HepG2 (cell line): Measurements from ENCODE around the gene MCC. TPM values are rescaled to one million over a fixed set of nuclear protein-coding genes. Genes with fewer than 3 reads are reported as not detected.

Experiments used
- ATAC-seq: fragments of 200-7000 bp; cut with Tn5 transposase; 3 replicates; pipeline ENCODE4 v1.9.1; 2020; ENCODE audit warnings: mild to moderate bottlenecking, moderate library complexity
- BruUV-seq: library from RNA; stranded (reverse); fragments of 400-500 nt; replicated peaks from 2 replicates; lab custom pipeline; 2021; lab: Mats Ljungman, UMichigan
- CTCF ChIA-PET: fragments of 300-600 bp; formaldehyde crosslinking; extraction: SDS; loops from one replicate; lab custom pipeline; 2021; ENCODE audit warnings: low total read pairs, inconsistent platforms, low intra/inter-chr PET ratio; lab: Yijun Ruan, JAX
- POLR2A ChIA-PET: fragments of 350-600 bp; sonication (Branson Sonifier 250); formaldehyde crosslinking; loops from one replicate; lab custom pipeline; 2020; ENCODE audit warnings: antibody characterized with exemption, inconsistent platforms; lab: Yijun Ruan, JAX
- DNase-seq: peaks from one replicate; pipeline ENCODE4 v3.0.0-alpha.2; 2015; ENCODE audit warnings: low spot score
- FAIRE-seq: peaks from 3 replicates; lab custom pipeline; 2011; peaks lifted over from hg19 to GRCh38; lab: Jason Lieb, UNC
- H2AFZ ChIP-seq: one replicate; pipeline ENCODE4 v1.6.1; 2011; ENCODE audit warnings: low read length, inconsistent platforms
- H3K27ac ChIP-seq: fragments of 300-600 bp; 3 replicates; pipeline ENCODE4 v1.8.0; 2011; ENCODE audit warnings: mixed run types, mild to moderate bottlenecking, mixed read lengths, low read length, inconsistent platforms; ENCODE audit not compliant: insufficient read depth; ENCODE audit errors: extremely low read length
- H3K27me3 ChIP-seq, 2 experiments: fragments of 200-600 bp in 1 of 2; 2 replicates in 1 of 2; 3 replicates in 1 of 2; pipeline versions ENCODE4 v1.6.0 to v1.8.0; 2011; ENCODE audit warnings: low read length in 2 of 2, mild to moderate bottlenecking in 2 of 2, moderate library complexity in 2 of 2, inconsistent platforms in 1 of 2; ENCODE audit not compliant: insufficient read depth in 2 of 2, control insufficient read depth in 1 of 2
- H3K36me3 ChIP-seq, 2 experiments: fragments of 200-600 bp in 1 of 2; replicated peaks in 1 of 2; 2 replicates in 1 of 2; 3 replicates in 1 of 2; pipeline versions ENCODE4 v1.5.1 to v1.8.0; 2011; ENCODE audit warnings: low read length in 2 of 2, inconsistent platforms in 1 of 2; ENCODE audit not compliant: insufficient read depth in 2 of 2, control insufficient read depth in 1 of 2
- H3K4me1 ChIP-seq: 2 replicates; pipeline ENCODE4 v1.5.1; 2012; ENCODE audit warnings: low read length, inconsistent platforms; ENCODE audit not compliant: insufficient read depth
- H3K4me2 ChIP-seq: 2 replicates; pipeline ENCODE4 v1.6.0; 2011; ENCODE audit warnings: low read depth, low read length, inconsistent platforms
- H3K4me3 ChIP-seq, 3 experiments: fragments of 200-600 bp in 1 of 3; sonication (generic), shearing (Covaris generic) in 1 of 3; replicated peaks in 1 of 3; 2 replicates each; pipeline ENCODE4 v1.5.1; 2011 to 2016; ENCODE audit warnings: low read length in 3 of 3, inconsistent platforms in 2 of 3, low read depth in 2 of 3, mild to moderate bottlenecking in 2 of 3, control low read depth in 1 of 3, mixed read lengths in 1 of 3; ENCODE audit not compliant: insufficient read depth in 1 of 3
- H3K79me2 ChIP-seq: one replicate; pipeline ENCODE4 v1.6.1; 2011; ENCODE audit warnings: low read length, inconsistent platforms; ENCODE audit not compliant: insufficient read depth
- H3K9ac ChIP-seq: 2 replicates; pipeline ENCODE4 v1.6.0; 2011; ENCODE audit warnings: mild to moderate bottlenecking, low read depth, low read length, inconsistent platforms; ENCODE audit not compliant: insufficient read depth
- H3K9me3 ChIP-seq: 2 replicates; pipeline ENCODE4 v1.5.1; 2012; ENCODE audit warnings: mild to moderate bottlenecking, low read length
- H4K20me1 ChIP-seq: 2 replicates; pipeline ENCODE4 v1.6.0; 2011; ENCODE audit warnings: inconsistent platforms, mild to moderate bottlenecking, low read length, moderate library complexity; ENCODE audit not compliant: insufficient read depth
- ATF3 ChIP-seq: sonication (generic); formaldehyde crosslinking; IDR thresholded peaks from 2 replicates; pipeline ENCODE4 v1.4.0; 2020; ENCODE audit warnings: missing genetic modification reagents
- CHCHD3 ChIP-seq: sonication (generic); formaldehyde crosslinking; IDR thresholded peaks from 2 replicates; pipeline ENCODE4 v1.8.0; 2022; ENCODE audit warnings: mild to moderate bottlenecking, missing genetic modification reagents, moderate library complexity
- FOXJ3 ChIP-seq: sonication (generic); formaldehyde crosslinking; IDR thresholded peaks from 2 replicates; pipeline ENCODE4 v1.4.0; 2020; ENCODE audit warnings: missing genetic modification reagents, mild to moderate bottlenecking, borderline replicate concordance
- FOXO1 ChIP-seq: sonication (generic); formaldehyde crosslinking; IDR thresholded peaks from 2 replicates; pipeline ENCODE4 v1.4.0; 2020; ENCODE audit warnings: missing genetic modification reagents
- HNF1A ChIP-seq, 2 experiments: sonication (generic) in 1 of 2; formaldehyde crosslinking in 1 of 2; IDR thresholded peaks; 2 replicates each; pipeline versions ENCODE4 v1.4.0 to v1.6.1; 2016 to 2020; ENCODE audit warnings: borderline replicate concordance in 1 of 2, low read depth in 1 of 2, mild to moderate bottlenecking in 1 of 2, missing genetic modification reagents in 1 of 2
- ISX ChIP-seq: sonication (generic); formaldehyde crosslinking; conservative IDR thresholded peaks from 2 replicates; pipeline ENCODE4 v1.5.0; 2020; ENCODE audit warnings: missing genetic modification reagents
- MBNL3 ChIP-seq: fragments of 250-450 bp; sonication (Bioruptor Pico); conservative IDR thresholded peaks from 2 replicates; pipeline ENCODE4 v1.8.0; 2022; ENCODE audit warnings: mild to moderate bottlenecking, inconsistent platforms
- NFE2L1 ChIP-seq: sonication (generic); formaldehyde crosslinking; IDR thresholded peaks from 2 replicates; pipeline ENCODE4 v1.4.0; 2020; ENCODE audit warnings: missing genetic modification reagents, mild to moderate bottlenecking, borderline replicate concordance
- SP2 ChIP-seq: sonication (generic); formaldehyde crosslinking; IDR thresholded peaks from 2 replicates; pipeline ENCODE4 v1.5.1; 2020; ENCODE audit warnings: mild to moderate bottlenecking, missing genetic modification reagents
- TAF1 ChIP-seq: sonication (generic); formaldehyde crosslinking; IDR thresholded peaks from 2 replicates; pipeline ENCODE4 v1.4.0; 2020; ENCODE audit warnings: missing genetic modification reagents
- TCF7L2 ChIP-seq: IDR thresholded peaks from 2 replicates; pipeline ENCODE4 v1.6.1; 2011; ENCODE audit warnings: mild to moderate bottlenecking, low read depth, low read length, moderate library complexity
- TEAD2 ChIP-seq: sonication (generic); formaldehyde crosslinking; IDR thresholded peaks from 2 replicates; pipeline ENCODE4 v1.9.0; 2021; ENCODE audit warnings: missing genetic modification reagents
- THAP8 ChIP-seq: sonication (generic); formaldehyde crosslinking; IDR thresholded peaks from 2 replicates; pipeline ENCODE4 v1.5.1; 2020; ENCODE audit warnings: missing genetic modification reagents, mild to moderate bottlenecking, borderline replicate concordance
- ZBTB7B ChIP-seq: sonication (generic); formaldehyde crosslinking; IDR thresholded peaks from 2 replicates; pipeline ENCODE4 v1.4.0; 2020; ENCODE audit warnings: missing genetic modification reagents
- ZNF136 ChIP-seq: sonication (generic); formaldehyde crosslinking; IDR thresholded peaks from 2 replicates; pipeline ENCODE4 v1.8.1; 2022; ENCODE audit warnings: low read depth, mild to moderate bottlenecking, moderate library complexity, missing genetic modification reagents
- ZNF570 ChIP-seq: sonication (generic); formaldehyde crosslinking; IDR thresholded peaks from 2 replicates; pipeline ENCODE4 v1.4.0; 2020; ENCODE audit warnings: mild to moderate bottlenecking, missing genetic modification reagents, borderline replicate concordance
- ZNF691 ChIP-seq: sonication (generic); formaldehyde crosslinking; IDR thresholded peaks from 2 replicates; pipeline ENCODE4 v1.4.0; 2020; ENCODE audit warnings: missing genetic modification reagents, low read depth, mild to moderate bottlenecking, borderline replicate concordance
- WGBS: methylation state at CpG from one replicate; pipeline ENCODE4 v1.1.6; 2017; ENCODE audit warnings: low lambda C conversion rate; 5-methylcytosine and 5-hydroxymethylcytosine counted together
- in situ Hi-C: cut with HindIII; loops from 2 replicates; pipeline ENCODE4 v1.10.0; 2017; ENCODE audit warnings: low pct_unique_long_range_greater_than_20kb; ENCODE audit not compliant: extremely low pct_ligation_motif_present
- intact Hi-C: fragments of 100-400 bp; cut with micrococcal nuclease; formaldehyde crosslinking; loops from one replicate; pipeline ENCODE4 v1.10.0; 2022; ENCODE audit not compliant: unreplicated experiment
- polyA plus RNA-seq, 8 experiments: library from polyadenylated mRNA; depleted of rRNA in 3 of 8; stranded (reverse) in 7 of 8; unstranded in 1 of 8; fragments of >200 nt; fragmentation: Illumina TruSeq in 4 of 8; extraction: Trizol in 4 of 8; gene quantifications; 2 replicates each; pipeline versions ENCODE4 v1.2.1 to v1.2.3, GENCODE V29; 2011 to 2016; ENCODE audit warnings: low read depth in 4 of 8, missing spikeins in 1 of 8, mixed read lengths in 1 of 8; ENCODE audit not compliant: insufficient read depth in 1 of 8
- total RNA-seq, 5 experiments: library from RNA; depleted of rRNA; stranded (reverse); fragments of >200 nt; fragmentation: Illumina TruSeq; extraction: Trizol; gene quantifications; 2 replicates each; pipeline ENCODE4 v1.2.3, GENCODE V29; 2016; ENCODE audit warnings: low read depth in 1 of 5

Gene MCC
- total and polyA plus RNA-seq, 2 of the 13 experiments (the other 11 are each of a cell fraction or from before 2014, with no cell fraction given) = 0.55 to 2.4 TPM

- TF ChIP-seq TEAD2 (CRISPR knock-in tag) = no peak
- no peak for TF ChIP-seq FOXJ3 (CRISPR knock-in tag)
- TF ChIP-seq NFE2L1 (CRISPR knock-in tag) = no peak
- no peak for TF ChIP-seq SP2
- no peak for TF ChIP-seq TAF1 (CRISPR knock-in tag)
- no peak for TF ChIP-seq FOXO1
- TF ChIP-seq ZNF691 (CRISPR knock-in tag) = no peak
- no peak for TF ChIP-seq TCF7L2
Measured at GRCh38 chr5:113047733-113048652, 440.3 kb downstream of the MCC start (continued).

GRCh38 chr5:113047234-113047633 is 441.0 kb downstream of the MCC start:
- Histone ChIP-seq H3K4me2 (no peak overlapping the region), H3K4me1 (no peaks in the 10 kb centered on the region), H3K27me3 (no peaks in the 10 kb centered on the region), H3K79me2 (no peaks in the 10 kb centered on the region), H3K9me3 (no peaks in the 10 kb centered on the region), H3K27ac (no peak overlapping the region), H2AFZ (no peak overlapping the region), H3K4me3 (no peak overlapping the region), H3K36me3 (no peaks in the 10 kb centered on the region), H4K20me1 (no peaks in the 10 kb centered on the region), H3K9ac (no peak overlapping the region)
- intact Hi-C loops (no loop called here), in situ Hi-C loops (loop anchor here (25.0 kb wide), 1 partner anchor 465 kb away; the partner anchor contains the start of gene YTHDC2)
- ATAC-seq = no peak
- DNase-seq = no peak
- 81% methylated on average over 2 of the region's 2 CpGs for WGBS
- FAIRE-seq = no peak
- ChIA-PET CTCF (no interaction called here), POLR2A (no interaction called here)
- no TSS peak for BruUV-seq
- TF ChIP-seq ZBTB7B (CRISPR knock-in tag) (no peak), ATF3 (CRISPR knock-in tag) (no peak), ZNF136 (CRISPR knock-in tag) (no peak), ZNF570 (CRISPR knock-in tag) (no peak), THAP8 (no peak), ISX (CRISPR knock-in tag) (no peak), CHCHD3 (CRISPR knock-in tag) (no peak), MBNL3 (CRISPR knock-in tag) (no peak), TAF1 (CRISPR knock-in tag) (no peak), HNF1A (IDR thresholded peaks at IDR 0.05; ENCODE audit: low read depth) (no peak), HNF1A (CRISPR knock-in tag; IDR thresholded peaks at IDR 0.05; ENCODE audit: borderline replicate concordance) (no peak)
